Vagina (tissue), 2 donors: ENCODE results near the gene TELO2. TPM values are rescaled to one million over a fixed set of nuclear protein-coding genes. Genes with fewer than 3 reads are reported as not detected.

Experiments used
- DNase-seq, 2 donors: peaks; one replicate each; pipeline ENCODE4 v3.0.0-alpha.2; 2017; ENCODE audit errors: extremely low spot score in 2 of 2
- H3K27ac ChIP-seq: fragments of 200-600 bp; sonication (generic); one replicate; pipeline ENCODE4 v1.5.1; 2019
- H3K27me3 ChIP-seq: fragments of 200-600 bp; sonication (generic); one replicate; pipeline ENCODE4 v1.5.1; 2019
- H3K36me3 ChIP-seq, 2 donors: fragments of 200-600 bp; sonication (generic); one replicate each; pipeline ENCODE4 v1.5.1; 2017 to 2019
- H3K4me1 ChIP-seq: fragments of 200-600 bp; sonication (generic); one replicate; pipeline ENCODE4 v1.5.1; 2019
- H3K4me3 ChIP-seq, 2 donors: fragments of 200-600 bp; sonication (generic); 1 replicate in 1 of 2; 2 replicates in 1 of 2; pipeline ENCODE4 v1.5.1; 2016 to 2019
- H3K9me3 ChIP-seq: fragments of 200-600 bp; sonication (generic); one replicate; pipeline ENCODE4 v1.5.1; 2019
- CTCF ChIP-seq, 3 experiments: fragments of 450-650 bp in 2 of 3; fragments of 200-600 bp in 1 of 3; sonication (generic) in 1 of 3; IDR thresholded peaks; one replicate each; pipeline ENCODE4 v1.5.1; 2017 to 2019; ENCODE audit warnings: antibody characterized with exemption in 3 of 3, mild to moderate bottlenecking in 2 of 3, moderate library complexity in 2 of 3
- POLR2A ChIP-seq, 2 donors: fragments of 450-650 bp; IDR thresholded peaks; one replicate each; pipeline ENCODE4 v1.6.1; 2017; ENCODE audit warnings: antibody characterized with exemption in 2 of 2, mild to moderate bottlenecking in 2 of 2, moderate library complexity in 2 of 2
- POLR2AphosphoS5 ChIP-seq, 2 donors: sonication (generic); formaldehyde crosslinking; IDR thresholded peaks; one replicate each; pipeline ENCODE4 v1.9.0; 2017; ENCODE audit warnings: antibody characterized with exemption in 2 of 2, mild to moderate bottlenecking in 2 of 2, low read depth in 1 of 2; ENCODE audit not compliant: insufficient read depth in 1 of 2
- intact Hi-C: fragments of 100-400 bp; cut with DNase I; formaldehyde crosslinking; loops from one replicate; pipeline ENCODE4 v1.15.1; 2023
- total RNA-seq: library from RNA; depleted of rRNA; stranded (reverse); fragments of >200 nt; gene quantifications from one replicate; pipeline ENCODE4 v1.2.3, GENCODE V29; 2016

The TELO2 gene
- total RNA-seq, 1 donor from 2014 or later: 23.8 TPM

GRCh38 chr16:1519831-1520230 is 26.7 kb downstream of the TELO2 start:
- no peak for DNase-seq
- H3K4me1 ChIP-seq: no peaks in the 10 kb centered on the region
- peaks cover 0 to 21% of the 10 kb centered on the region in 2 donors for H3K36me3 ChIP-seq
- no peak overlapping the region for H3K27ac ChIP-seq
- TF ChIP-seq CTCF (IDR thresholded peaks at IDR 0.05): no peak
- no peak for TF ChIP-seq POLR2A (IDR thresholded peaks at IDR 0.05)
- no peak for TF ChIP-seq POLR2AphosphoS5 (IDR thresholded peaks at IDR 0.05; ENCODE audit: insufficient read depth in 1 of 2, low read depth in 1 of 2)
- H3K4me3 ChIP-seq: no peak overlapping the region
- intact Hi-C loops: no loop called here
- H3K9me3 ChIP-seq: no peaks in the 10 kb centered on the region
- H3K27me3 ChIP-seq: no peaks in the 10 kb centered on the region

GRCh38 chr16:1520461-1520860 is 27.3 kb downstream of the TELO2 start:
- Histone ChIP-seq H3K4me1 (no peaks in the 10 kb centered on the region), H3K4me3 (no peak overlapping the region), H3K9me3 (no peaks in the 10 kb centered on the region), H3K36me3 (peaks cover 0 to 19% of the 10 kb centered on the region in 2 donors), H3K27me3 (no peaks in the 10 kb centered on the region), H3K27ac (no peak overlapping the region)
- no peak for DNase-seq
- intact Hi-C loops: no loop called here
- TF ChIP-seq POLR2A (IDR thresholded peaks at IDR 0.05) (no peak), POLR2AphosphoS5 (IDR thresholded peaks at IDR 0.05; ENCODE audit: insufficient read depth in 1 of 2, low read depth in 1 of 2) (no peak), CTCF (IDR thresholded peaks at IDR 0.05) (no peak)

DNA sequence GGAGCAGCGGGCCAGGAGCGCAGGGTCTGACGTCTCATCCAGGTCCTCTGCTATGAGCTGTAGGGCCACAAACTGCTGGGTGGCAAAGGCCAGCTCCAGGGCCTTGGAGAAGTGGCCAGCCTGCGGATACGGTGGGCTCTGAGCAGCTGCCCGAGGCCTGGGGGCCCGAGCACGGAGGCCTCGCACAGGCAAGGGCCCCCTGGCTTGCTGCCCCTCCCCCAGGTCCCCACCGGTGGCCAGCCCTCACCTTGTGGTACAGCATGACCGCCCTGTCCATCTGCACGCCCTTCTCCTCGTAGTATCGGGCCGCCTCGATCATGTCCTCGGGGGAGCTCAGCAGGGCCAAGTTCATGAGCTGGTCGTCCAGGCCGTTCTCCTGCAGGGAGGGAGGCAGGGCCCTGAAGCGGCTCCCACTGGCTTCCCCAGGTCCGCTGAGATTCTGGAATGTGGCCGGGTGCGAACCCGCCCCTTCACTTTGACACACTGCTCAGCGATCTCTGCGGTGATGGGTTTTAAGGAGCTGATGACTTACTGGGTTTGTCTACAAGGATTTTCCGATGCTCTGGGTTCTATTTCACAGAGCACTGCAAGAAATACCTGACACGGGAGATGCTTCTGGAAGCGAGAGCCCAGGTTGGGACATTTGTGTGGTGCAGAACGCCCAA is 30.6 kb downstream of the TELO2 start:
- TF ChIP-seq POLR2A (IDR thresholded peaks at IDR 0.05) (no peak), CTCF (IDR thresholded peaks at IDR 0.05) (no peak), POLR2AphosphoS5 (IDR thresholded peaks at IDR 0.05; ENCODE audit: insufficient read depth in 1 of 2, low read depth in 1 of 2) (no peak)
- Histone ChIP-seq H3K27ac (no peak overlapping the region), H3K9me3 (no peaks in the 10 kb centered on the region), H3K4me1 (peaks cover 15% of the 10 kb centered on the region), H3K36me3 (peaks cover 0 to 15% of the 10 kb centered on the region in 2 donors), H3K4me3 (no peak overlapping the region), H3K27me3 (no peaks in the 10 kb centered on the region)
- intact Hi-C loops: no loop called here
- DNase-seq: no peak

- no peak overlapping the region for H3K27ac ChIP-seq
- peaks cover 0 to 12% of the 10 kb centered on the region in 2 donors for H3K36me3 ChIP-seq
- no peak for DNase-seq
- TF ChIP-seq CTCF (IDR thresholded peaks at IDR 0.05): no peak
- TF ChIP-seq POLR2A (IDR thresholded peaks at IDR 0.05): no peak
- TF ChIP-seq POLR2AphosphoS5 (IDR thresholded peaks at IDR 0.05; ENCODE audit: insufficient read depth in 1 of 2, low read depth in 1 of 2): no peak
- no peak overlapping the region for H3K4me3 ChIP-seq
- no peaks in the 10 kb centered on the region for H3K27me3 ChIP-seq
- H3K4me1 ChIP-seq: peaks cover 21% of the 10 kb centered on the region
- no peaks in the 10 kb centered on the region for H3K9me3 ChIP-seq
- intact Hi-C loops: no loop called here
Measured at GRCh38 chr16:1524366-1524765, 31.2 kb downstream of the TELO2 start.

GRCh38 chr16:1525871-1526607 is 32.9 kb downstream of the TELO2 start:
- intact Hi-C loops: no loop called here
- Histone ChIP-seq H3K4me1 (peaks cover 38% of the 10 kb centered on the region), H3K4me3 (no peak overlapping the region), H3K27ac (no peak overlapping the region), H3K36me3 (no peaks in the 10 kb centered on the region), H3K9me3 (no peaks in the 10 kb centered on the region), H3K27me3 (no peaks in the 10 kb centered on the region)
- no peak for TF ChIP-seq POLR2A (IDR thresholded peaks at IDR 0.05)
- TF ChIP-seq CTCF (IDR thresholded peaks at IDR 0.05): no peak
- TF ChIP-seq POLR2AphosphoS5 (IDR thresholded peaks at IDR 0.05; ENCODE audit: insufficient read depth in 1 of 2, low read depth in 1 of 2): no peak
- no peak for DNase-seq
